GM21381 (cell line): ENCODE data around the gene NTSR1.
"Not testable (repeated sequence)": the region's sequence is repeated elsewhere in the genome, so short reads cannot be mapped to it uniquely, and the experiment has no call there.

Experiments used
- ATAC-seq: cut with Tn5 transposase; IDR thresholded peaks from one replicate; pipeline ENCODE4 v1.9.1; 2021; ENCODE audit warnings: mild to moderate bottlenecking, moderate library complexity; ENCODE audit not compliant: unreplicated experiment

Gene NTSR1

GRCh38 chr20:62671765-62672164 lies 36.9 kb upstream of the NTSR1 start:
- no peak for ATAC-seq

- ATAC-seq: no peak
Observed at GRCh38 chr20:62674370-62674769, 34.3 kb upstream of the NTSR1 start.

- ATAC-seq: no peak
Observed at GRCh38 chr20:62675156-62675876, 33.3 kb upstream of the NTSR1 start.

GRCh38 chr20:62675877-62676260 lies 32.8 kb upstream of the NTSR1 start:
- ATAC-seq: no peak

GRCh38 chr20:62676976-62677375 lies 31.7 kb upstream of the NTSR1 start:
- no peak for ATAC-seq

GRCh38 chr20:62677678-62678077 lies 31.0 kb upstream of the NTSR1 start:
- ATAC-seq: no peak

GRCh38 chr20:62678553-62678952 lies 30.1 kb upstream of the NTSR1 start:
- ATAC-seq: no peak

GRCh38 chr20:62679978-62680589 lies 28.6 kb upstream of the NTSR1 start:
- no peak for ATAC-seq

GRCh38 chr20:62682912-62683517 lies 25.6 kb upstream of the NTSR1 start:
- ATAC-seq: no peak

- not testable (repeated sequence) for ATAC-seq
Observed at GRCh38 chr20:62683660-62684322, 24.8 kb upstream of the NTSR1 start.

GRCh38 chr20:62684981-62685380 lies 23.7 kb upstream of the NTSR1 start:
- no peak for ATAC-seq

GRCh38 chr20:62685781-62686555 lies 22.7 kb upstream of the NTSR1 start:
- no peak for ATAC-seq

GRCh38 chr20:62686869-62687830 lies 21.5 kb upstream of the NTSR1 start:
- ATAC-seq: no peak

GRCh38 chr20:62688083-62688482 lies 20.6 kb upstream of the NTSR1 start:
- ATAC-seq: no peak

GRCh38 chr20:62688855-62689460 lies 19.7 kb upstream of the NTSR1 start:
- ATAC-seq: no peak

- ATAC-seq: no peak
Observed at GRCh38 chr20:62689861-62690260, 18.8 kb upstream of the NTSR1 start.

- no peak for ATAC-seq
Observed at GRCh38 chr20:62690261-62690820, 18.3 kb upstream of the NTSR1 start.

GRCh38 chr20:62691487-62691886 lies 17.1 kb upstream of the NTSR1 start:
- no peak for ATAC-seq

- ATAC-seq: no peak
Observed at GRCh38 chr20:62692176-62692575, 16.5 kb upstream of the NTSR1 start.
